Measurements from ENCODE around the gene RPH3AL.

- TF ChIP-seq, protein P1, sequence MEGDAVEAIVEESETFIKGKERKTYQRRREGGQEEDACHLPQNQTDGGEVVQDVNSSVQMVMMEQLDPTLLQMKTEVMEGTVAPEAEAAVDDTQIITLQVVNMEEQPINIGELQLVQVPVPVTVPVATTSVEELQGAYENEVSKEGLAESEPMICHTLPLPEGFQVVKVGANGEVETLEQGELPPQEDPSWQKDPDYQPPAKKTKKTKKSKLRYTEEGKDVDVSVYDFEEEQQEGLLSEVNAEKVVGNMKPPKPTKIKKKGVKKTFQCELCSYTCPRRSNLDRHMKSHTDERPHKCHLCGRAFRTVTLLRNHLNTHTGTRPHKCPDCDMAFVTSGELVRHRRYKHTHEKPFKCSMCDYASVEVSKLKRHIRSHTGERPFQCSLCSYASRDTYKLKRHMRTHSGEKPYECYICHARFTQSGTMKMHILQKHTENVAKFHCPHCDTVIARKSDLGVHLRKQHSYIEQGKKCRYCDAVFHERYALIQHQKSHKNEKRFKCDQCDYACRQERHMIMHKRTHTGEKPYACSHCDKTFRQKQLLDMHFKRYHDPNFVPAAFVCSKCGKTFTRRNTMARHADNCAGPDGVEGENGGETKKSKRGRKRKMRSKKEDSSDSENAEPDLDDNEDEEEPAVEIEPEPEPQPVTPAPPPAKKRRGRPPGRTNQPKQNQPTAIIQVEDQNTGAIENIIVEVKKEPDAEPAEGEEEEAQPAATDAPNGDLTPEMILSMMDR (IDR thresholded peaks at IDR 0.05), result no peak
- TF ChIP-seq POLR2A (IDR thresholded peaks at IDR 0.05), result no peak
These were observed 50.3 kb downstream of the RPH3AL start for GRCh38 chr17:302300-302698.

Measured in testis (tissue), 2 donors.